Upper lobe of left lung (tissue), 4 donors: ENCODE results near the gene UBA1.

Source experiments
- EP300 ChIP-seq, 4 donors: sonication (generic); formaldehyde crosslinking; IDR thresholded peaks; one replicate each; pipeline ENCODE4 v1.5.1; 2017; ENCODE audit warnings: antibody characterized with exemption in 4 of 4, control low read depth in 2 of 4
- POLR2A ChIP-seq, 4 donors: fragments of 450-650 bp; IDR thresholded peaks; one replicate each; pipeline ENCODE4 v1.5.1; 2016 to 2017; ENCODE audit warnings: antibody characterized with exemption in 4 of 4, mild to moderate bottlenecking in 2 of 4
- POLR2AphosphoS5 ChIP-seq, 2 donors: sonication (generic); formaldehyde crosslinking; IDR thresholded peaks; one replicate each; pipeline ENCODE4 v1.5.1; 2017; ENCODE audit warnings: antibody characterized with exemption in 2 of 2
- TF ChIP-seq, protein P1 (sequence below), 6 experiments: fragments of 450-650 bp in 4 of 6; fragments of 200-600 bp in 2 of 6; sonication (generic) in 2 of 6; IDR thresholded peaks; one replicate each; pipeline ENCODE4 v1.5.1; 2016 to 2019; ENCODE audit warnings: antibody characterized with exemption in 6 of 6

DNA sequence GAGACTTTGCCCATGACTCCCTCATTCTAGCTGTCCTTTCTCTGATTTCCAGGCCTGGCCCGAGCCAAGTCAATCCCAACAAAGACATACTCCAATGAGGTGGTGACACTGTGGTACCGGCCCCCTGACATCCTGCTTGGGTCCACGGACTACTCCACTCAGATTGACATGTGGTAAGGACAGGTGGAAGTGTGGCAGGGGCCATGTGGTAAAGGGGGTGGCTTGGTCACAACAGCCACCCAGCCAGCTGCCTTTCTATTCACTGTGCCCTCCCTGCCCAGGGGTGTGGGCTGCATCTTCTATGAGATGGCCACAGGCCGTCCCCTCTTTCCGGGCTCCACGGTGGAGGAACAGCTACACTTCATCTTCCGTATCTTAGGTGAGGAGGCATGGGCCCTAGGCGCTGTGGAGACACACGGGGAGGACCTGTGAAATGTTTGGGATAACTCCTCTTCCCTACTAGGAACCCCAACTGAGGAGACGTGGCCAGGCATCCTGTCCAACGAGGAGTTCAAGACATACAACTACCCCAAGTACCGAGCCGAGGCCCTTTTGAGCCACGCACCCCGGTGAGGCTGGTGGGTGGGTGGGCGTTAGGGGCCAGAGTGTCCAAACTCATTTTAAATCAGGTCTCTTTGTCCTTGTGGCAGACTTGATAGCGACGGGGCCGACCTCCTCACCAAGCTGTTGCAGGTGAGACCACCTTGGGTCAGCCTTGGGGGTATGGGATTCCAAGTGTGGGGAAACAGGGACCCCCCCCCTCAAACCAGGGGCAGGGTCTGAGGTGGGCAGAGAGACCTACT lies 33.1 kb downstream of the UBA1 start:
- TF ChIP-seq, protein P1, sequence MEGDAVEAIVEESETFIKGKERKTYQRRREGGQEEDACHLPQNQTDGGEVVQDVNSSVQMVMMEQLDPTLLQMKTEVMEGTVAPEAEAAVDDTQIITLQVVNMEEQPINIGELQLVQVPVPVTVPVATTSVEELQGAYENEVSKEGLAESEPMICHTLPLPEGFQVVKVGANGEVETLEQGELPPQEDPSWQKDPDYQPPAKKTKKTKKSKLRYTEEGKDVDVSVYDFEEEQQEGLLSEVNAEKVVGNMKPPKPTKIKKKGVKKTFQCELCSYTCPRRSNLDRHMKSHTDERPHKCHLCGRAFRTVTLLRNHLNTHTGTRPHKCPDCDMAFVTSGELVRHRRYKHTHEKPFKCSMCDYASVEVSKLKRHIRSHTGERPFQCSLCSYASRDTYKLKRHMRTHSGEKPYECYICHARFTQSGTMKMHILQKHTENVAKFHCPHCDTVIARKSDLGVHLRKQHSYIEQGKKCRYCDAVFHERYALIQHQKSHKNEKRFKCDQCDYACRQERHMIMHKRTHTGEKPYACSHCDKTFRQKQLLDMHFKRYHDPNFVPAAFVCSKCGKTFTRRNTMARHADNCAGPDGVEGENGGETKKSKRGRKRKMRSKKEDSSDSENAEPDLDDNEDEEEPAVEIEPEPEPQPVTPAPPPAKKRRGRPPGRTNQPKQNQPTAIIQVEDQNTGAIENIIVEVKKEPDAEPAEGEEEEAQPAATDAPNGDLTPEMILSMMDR (IDR thresholded peaks at IDR 0.05) = no peak
- TF ChIP-seq EP300 (IDR thresholded peaks at IDR 0.05) = no peak
- TF ChIP-seq POLR2AphosphoS5 (IDR thresholded peaks at IDR 0.05) = no peak
- TF ChIP-seq POLR2A (IDR thresholded peaks at IDR 0.05) = no peak
